ENCODE data around the gene LAMP2.
A peak's percentile ranks its signal among the peaks of the same experiment; 100 is the strongest.

LAMP2 gene

DNA sequence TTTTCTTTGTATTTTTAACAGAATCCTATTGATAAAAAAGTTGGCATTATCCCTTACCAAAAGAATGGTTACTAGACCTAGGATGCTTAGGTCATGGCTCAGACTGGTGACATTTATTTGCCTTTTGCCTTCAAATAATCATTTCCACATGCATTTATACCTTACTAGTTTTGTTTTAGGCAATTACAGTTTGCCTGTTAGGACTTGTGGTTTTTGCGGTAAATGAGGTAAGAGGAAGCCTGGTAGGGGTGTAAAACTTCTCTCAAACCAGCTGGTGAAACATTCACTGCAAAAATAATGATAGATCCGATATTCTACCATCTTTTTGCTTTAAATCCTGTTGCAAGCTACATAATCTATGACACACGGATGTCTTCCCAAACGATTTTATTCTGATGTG lies 12.1 kb downstream of the LAMP2 start:
- DNase-seq (ENCODE audit: low spot score): no peak

DNA sequence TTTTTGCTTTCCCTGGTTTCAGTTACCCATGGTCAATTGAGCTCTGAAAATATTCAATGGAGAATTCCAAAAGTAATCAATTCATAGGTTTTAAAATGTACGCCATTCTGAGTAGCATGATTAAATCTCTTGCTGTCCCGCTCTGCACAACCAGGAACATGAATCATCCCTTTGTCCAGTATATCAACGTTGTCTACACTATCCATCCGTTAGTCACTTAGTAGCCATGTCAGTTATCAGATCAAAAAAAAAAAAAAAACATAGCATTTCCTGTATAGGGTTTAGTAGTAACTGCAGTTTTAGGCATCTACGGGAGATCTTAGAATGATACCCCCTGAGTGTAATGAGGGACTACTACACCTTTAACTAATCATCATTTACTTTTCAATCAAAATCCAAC lies 15.1 kb downstream of the LAMP2 start:
- DNase-seq (ENCODE audit: low spot score): no peak

DNA sequence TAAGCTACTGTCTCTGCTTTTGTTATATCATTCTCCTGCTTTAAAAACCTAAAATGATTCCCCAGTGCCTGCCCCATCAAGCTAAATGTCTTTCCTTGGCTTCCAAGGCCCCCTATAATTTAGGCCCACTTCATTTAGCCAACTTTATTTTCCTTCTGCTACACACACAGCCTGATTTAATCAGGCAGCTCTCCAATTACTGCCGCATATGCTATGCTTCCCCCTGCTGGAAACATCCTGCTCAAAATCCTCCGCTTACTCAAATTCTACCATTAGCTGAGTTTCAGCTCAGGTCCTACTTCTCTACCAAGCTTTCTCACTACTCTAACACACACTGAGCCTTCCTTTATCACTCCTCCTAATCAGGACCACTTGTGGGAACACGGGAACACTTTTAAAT lies 17.0 kb downstream of the LAMP2 start:
- peak; percentile 27 for DNase-seq (ENCODE audit: low spot score)

DNA sequence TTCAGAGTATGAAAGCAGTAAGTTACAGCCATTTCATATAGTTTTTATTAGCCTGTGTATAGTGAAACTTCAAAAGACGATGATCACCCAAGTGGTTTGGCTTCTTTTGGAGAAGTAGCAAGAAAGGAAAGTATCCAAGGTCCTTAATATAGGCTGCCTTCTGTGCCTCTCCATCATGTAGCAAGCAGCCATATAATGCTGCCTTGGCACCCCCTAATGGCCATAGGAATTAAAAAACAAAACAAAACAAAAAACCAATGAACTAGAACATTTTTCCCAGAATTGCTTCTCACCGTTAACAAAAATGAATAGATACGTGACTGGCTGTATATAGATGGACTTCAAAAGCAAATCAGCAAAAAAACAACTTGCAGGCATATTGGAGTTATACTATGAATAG lies 18.9 kb downstream of the LAMP2 start:
- DNase-seq (ENCODE audit: low spot score): no peak

DNA sequence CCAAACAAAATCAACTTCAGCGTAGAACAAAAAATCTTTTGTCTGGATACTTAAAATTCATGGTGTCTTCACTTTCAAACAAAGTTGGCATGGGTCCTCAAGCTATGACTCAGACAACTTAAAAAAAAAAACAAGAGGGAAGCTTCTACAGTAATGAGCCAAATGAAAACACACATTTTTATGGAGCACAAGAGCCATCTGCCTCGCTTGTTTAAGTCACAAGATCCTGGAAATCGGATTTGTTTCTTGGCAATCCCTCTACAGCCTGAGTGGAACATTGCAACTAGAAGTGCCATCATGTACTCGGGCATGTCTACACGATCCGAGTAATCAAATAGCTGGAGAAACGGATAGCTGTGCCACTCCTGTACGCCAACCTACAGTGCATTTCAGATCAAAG lies 22.6 kb downstream of the LAMP2 start:
- DNase-seq (ENCODE audit: low spot score): peak; percentile 17

DNA sequence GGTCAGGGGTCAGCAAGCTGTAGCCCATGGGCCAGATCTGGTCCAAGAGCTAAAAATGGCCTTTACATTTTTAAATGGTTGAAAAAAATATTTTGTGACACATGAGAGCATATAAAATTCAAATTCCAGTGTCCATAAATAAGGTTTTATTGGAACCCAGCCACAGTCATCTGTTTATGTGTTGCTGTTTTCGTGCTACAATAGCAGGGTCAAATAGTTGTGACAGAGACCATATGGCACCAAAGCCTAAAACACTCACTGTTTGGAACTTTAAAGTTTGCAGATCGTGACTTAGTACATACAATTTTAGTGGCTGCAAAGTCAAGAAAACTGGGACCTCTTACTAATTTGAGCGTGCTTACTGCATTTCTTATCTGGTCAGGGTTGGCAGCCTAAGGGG lies 29.2 kb downstream of the LAMP2 start:
- no peak for DNase-seq (ENCODE audit: low spot score)

DNA sequence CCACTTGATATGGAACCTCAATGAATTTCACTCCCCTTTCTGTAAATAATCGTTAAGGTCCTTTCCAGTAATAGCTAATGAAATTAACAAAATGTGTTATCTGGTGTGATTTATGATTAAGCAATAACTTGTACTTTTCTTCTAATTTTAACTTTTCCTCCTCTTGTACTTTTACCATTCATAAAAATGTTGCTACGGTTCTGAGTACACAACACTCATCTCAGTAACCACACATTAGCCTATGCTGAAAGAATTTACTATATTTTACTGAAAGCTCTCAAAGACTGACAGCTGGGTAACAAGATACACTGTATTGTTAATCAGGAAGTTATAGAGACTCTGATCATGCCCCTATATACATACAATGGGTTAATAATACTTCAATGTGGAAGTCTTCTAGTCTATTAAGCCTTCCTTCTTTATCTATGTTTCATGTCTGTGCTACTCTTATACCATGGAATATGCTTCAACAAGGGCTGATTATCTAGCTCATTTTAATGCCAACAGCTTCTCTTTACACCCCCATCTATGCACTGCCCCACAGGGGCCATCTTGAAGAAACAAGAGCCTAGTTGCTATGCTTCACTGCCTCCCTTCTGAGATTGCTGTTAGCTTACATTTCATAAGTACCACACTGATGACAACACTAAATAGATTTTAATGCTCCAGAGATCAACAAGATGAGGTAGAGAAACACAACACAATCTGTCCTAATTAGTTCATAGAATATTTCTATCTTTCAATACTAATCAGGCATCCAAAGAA lies 39.1 kb downstream of the LAMP2 start:
- DNase-seq (ENCODE audit: low spot score): no peak

DNA sequence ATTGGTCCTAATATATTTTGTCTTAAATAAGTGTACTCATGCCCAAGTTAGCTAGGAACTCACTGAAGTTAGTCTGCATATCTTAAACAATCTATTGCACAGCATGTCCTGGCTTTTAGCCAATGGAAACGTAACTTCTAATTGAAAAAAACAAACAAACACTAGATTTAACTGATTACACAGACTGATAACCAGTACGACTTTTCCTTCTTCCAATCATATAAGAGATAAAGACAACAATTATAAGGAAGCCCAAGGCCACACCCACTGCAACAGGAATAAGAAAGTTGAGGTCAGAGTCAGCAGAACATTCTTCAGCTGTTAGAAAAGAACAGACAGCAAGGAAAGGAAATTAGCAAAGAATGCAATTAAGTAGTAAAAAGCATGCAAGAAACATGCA lies 40.8 kb downstream of the LAMP2 start:
- no peak for DNase-seq (ENCODE audit: low spot score)

DNA sequence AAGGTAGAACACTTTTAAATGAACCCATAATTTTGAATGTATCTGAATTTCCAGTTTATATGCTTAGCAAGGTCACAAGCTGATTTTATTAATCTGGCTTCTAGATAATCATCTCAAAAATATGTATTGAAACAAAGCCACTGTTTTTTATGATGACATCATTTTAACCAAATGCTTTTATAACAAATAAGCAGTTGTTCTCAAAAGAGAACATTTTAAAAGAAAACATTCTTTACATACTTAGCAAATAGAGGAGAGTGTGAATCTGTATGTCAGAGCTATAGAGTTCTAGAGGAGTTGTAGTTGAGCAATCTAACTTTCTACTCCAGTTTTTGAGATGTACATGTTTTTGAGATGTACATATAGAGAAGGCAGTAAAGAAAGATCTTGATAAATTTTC lies 42.5 kb downstream of the LAMP2 start:
- no peak for DNase-seq (ENCODE audit: low spot score)

DNA sequence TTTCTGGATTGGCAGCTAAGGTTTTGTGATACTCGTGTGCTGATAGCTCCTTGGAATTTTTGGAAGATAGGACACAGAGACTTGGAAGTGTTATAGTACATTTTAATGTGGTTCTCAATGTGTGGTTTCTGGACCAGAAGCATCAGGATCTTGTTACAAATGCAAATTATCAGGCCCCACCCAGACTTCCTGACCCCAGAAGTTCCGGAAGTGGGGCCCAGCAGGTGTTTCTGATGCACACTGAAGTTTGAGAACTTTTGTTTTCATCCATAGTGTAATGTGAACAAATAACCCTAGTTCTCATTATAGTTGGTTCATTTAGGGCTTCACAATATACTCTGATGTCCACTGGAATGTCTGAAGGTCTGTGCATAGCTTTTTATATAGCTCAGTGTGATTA lies 49.6 kb downstream of the LAMP2 start:
- DNase-seq (ENCODE audit: low spot score): no peak

DNA sequence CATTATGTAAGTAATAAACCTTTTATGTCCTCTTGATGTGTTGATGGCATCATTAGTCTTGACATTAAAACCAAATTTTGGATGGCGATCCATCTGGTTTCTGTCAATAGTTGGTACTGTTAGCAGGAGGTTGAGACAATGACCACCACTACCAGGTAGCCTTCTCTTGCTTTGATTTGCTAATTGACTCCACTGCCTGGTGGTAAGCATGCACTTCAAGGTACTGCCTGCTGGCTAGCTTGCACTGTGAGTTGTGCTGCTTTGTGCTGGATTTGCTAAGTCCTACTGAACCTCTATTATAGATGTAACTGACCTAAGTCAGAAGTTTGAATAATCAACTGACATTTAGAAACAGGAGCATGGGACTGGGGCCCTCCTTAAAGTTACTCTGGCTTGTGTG lies 60.9 kb downstream of the LAMP2 start:
- no peak for DNase-seq (ENCODE audit: low spot score)

DNA sequence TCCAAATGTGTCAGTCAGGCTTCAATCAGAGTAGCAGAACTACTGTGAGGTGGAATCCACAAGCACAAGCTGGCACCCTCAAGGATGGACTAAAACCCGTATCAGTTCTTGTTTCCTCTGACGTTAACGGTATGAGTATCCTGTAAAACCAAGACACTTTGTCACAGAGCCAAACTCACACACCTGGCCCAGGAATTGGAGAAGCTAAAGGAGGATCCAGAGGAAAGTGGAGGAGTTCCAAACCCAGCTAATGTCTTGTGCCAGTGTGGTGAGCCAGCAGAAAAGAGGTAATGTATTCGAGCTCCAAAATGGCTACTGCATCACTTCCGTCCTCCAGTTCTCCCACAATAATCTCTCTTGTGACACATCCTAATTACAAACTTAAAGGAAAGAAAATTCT lies 62.5 kb downstream of the LAMP2 start:
- DNase-seq (ENCODE audit: low spot score): no peak

DNA sequence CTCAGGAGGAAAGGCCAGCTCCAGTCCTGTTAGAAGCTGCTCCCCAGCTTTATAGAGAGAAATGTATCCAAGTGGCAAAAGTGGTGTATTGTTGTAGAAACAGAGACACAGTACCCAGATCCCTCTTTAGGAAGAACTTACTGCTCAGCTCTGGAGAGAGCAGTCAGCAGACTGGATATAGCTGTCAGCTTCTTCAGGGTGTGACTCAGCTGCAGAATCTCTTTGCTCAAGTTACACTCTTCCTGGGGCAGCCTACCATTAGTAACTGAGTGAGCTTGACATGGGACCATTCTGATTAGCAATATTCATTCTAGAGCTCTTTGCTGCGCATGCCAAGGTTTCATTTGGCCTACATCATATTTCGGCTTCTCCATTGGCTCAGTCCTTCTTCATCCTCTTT lies 66.7 kb downstream of the LAMP2 start:
- DNase-seq (ENCODE audit: low spot score): no peak

DNA sequence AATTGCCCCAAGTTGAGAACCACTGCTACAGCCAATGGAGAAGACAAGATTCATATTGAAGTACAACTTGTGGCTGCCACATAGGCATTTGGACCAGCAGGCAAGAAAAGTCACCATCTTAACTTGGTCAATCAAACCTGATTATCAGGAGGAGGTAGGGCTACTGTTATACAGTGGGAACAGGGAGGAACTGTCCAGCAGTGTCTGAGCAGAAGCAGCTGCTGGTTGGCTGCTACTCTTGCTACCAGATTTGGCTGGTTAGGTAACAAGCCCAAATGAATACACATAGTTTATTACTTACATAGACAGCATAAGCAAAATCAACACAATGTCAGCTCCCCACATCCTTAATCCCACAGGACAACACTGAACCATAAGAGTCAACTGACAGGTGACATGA lies 67.8 kb downstream of the LAMP2 start:
- DNase-seq (ENCODE audit: low spot score): no peak

DNA sequence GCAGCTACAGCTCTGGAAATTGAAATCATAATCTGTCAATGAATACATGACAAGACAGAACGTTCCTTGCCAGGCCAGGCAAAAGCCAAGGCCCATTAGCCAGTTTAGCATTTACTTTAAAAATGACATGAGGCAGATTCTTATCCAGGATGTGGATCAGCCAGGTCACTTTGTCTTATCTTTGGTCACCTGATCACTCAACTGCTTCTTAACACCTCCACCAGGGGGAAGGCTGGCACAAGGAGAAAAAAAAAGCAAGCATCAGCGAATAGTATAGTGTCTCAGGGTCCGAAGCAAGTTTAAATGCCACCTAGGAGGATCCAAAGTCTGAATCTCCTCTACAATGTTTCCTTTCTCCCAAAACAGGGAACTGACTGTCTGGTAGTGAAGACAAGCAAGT lies 88.4 kb downstream of the LAMP2 start:
- DNase-seq (ENCODE audit: low spot score): no peak

DNA sequence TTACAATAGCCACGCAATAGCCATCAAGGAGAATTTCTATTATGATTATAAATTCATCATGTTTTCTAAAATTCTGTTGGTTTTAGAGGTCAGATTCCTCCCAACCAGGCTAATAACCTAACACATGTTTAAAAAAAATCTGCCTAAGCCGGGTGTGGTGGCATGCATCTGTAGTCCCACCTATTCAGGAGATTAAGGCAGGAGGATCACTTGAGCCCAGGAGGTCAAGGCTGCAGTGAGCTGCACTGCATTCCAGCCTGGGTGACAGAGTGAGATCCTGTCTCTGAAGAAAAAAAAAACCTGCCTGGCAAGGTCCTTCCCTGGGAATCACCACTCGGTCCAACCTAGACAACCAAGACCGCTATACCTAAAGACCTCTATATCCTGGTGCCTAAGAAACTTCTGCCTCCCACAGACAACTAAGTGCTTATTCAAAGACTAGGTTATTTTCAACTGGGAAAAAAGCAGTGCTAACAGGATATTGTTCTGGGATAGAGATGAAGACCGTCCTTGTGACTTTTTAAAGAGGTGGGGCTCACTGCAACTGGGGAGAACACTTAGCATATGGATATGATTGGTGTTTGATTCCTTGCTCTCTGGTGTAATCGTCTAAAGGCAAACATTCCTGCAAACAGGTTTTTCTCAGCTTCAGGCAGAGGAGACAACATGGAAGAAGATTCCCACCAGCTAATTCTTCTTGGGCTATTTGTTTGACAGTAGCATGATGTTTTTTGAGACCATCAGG lies 89.0 kb downstream of the LAMP2 start:
- DNase-seq (ENCODE audit: low spot score): no peak

DNA sequence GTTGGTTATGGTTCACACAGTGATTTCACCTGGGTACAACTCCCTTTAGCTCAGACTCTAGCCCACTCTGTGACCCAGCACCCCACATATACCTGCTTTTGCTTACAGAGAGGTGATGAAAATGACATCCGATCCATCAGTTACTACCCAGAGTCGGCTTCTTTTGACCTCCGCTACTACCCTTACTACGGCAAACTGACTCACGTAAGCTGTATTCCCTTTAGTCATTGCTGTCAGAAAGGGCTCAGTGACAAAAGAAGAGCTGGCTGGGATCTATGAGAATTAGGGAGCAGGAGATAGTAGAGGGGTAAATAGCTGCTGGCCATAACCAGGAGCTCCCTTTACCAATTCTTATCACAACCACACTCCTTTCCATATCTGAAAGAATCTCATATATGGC lies 90.5 kb downstream of the LAMP2 start:
- DNase-seq (ENCODE audit: low spot score): no peak
